OCI-M2 (cell line): ENCODE data around the gene SYMPK.
"Not testable (repeated sequence)": the region's sequence is repeated elsewhere in the genome, so short reads cannot be mapped to it uniquely, and the experiment has no call there.

ENCODE experiments used
- DNase-seq: peaks from one replicate; lab custom pipeline; 2025; ENCODE audit not compliant: unreplicated experiment; lab: John Stamatoyannopoulos, UW

The SYMPK gene

GRCh38 chr19:45870798-45871197 lies 7.9 kb upstream of the SYMPK start:
- no peak for DNase-seq

GRCh38 chr19:45867241-45867640 lies 4.3 kb upstream of the SYMPK start:
- not testable (repeated sequence) for DNase-seq

GRCh38 chr19:45866400-45867176 lies 3.6 kb upstream of the SYMPK start:
- no peak for DNase-seq

- no peak for DNase-seq
Measured at GRCh38 chr19:45865269-45865948, 2.5 kb upstream of the SYMPK start.

GRCh38 chr19:45864629-45865082 lies 1.7 kb upstream of the SYMPK start:
- no peak for DNase-seq

GRCh38 chr19:45863840-45864628 lies 1.1 kb upstream of the SYMPK start, which contains the start of gene FOXA3:
Gene FOXA3, plus strand, starts transcription at chr19:45864326. Its CDS starts 131 bp downstream, at chr19:45864457.
- no peak for DNase-seq

- DNase-seq, result no peak
Measured at GRCh38 chr19:45863335-45863839, 440 bp upstream of the SYMPK start.

- no peak for DNase-seq
Measured at GRCh38 chr19:45862271-45862563, 730 bp downstream of the SYMPK start.

- no peak for DNase-seq
Measured at GRCh38 chr19:45860359-45861259, 2.3 kb downstream of the SYMPK start.

GRCh38 chr19:45854167-45854778 lies 8.7 kb downstream of the SYMPK start:
- DNase-seq, result no peak

GRCh38 chr19:45852983-45853382 lies 10.0 kb downstream of the SYMPK start:
- no peak for DNase-seq

- DNase-seq, result no peak
Measured at GRCh38 chr19:45852145-45852750, 10.7 kb downstream of the SYMPK start.

GRCh38 chr19:45848922-45849321 lies 14.0 kb downstream of the SYMPK start:
- no peak for DNase-seq

- no peak for DNase-seq
Measured at GRCh38 chr19:45847663-45848062, 15.3 kb downstream of the SYMPK start.

GRCh38 chr19:45842198-45842597 lies 20.7 kb downstream of the SYMPK start:
- DNase-seq, result no peak

- DNase-seq, result no peak
Measured at GRCh38 chr19:45834970-45835369, 28.0 kb downstream of the SYMPK start.

- DNase-seq, result no peak
Measured at GRCh38 chr19:45828945-45829344, 34.0 kb downstream of the SYMPK start.

- no peak for DNase-seq
Measured at GRCh38 chr19:45828523-45828922, 34.4 kb downstream of the SYMPK start.

GRCh38 chr19:45827459-45828093 lies 35.4 kb downstream of the SYMPK start:
- DNase-seq, result no peak
